Measurements from ENCODE around the gene C3AR1. TPM values are rescaled to one million over a fixed set of nuclear protein-coding genes. Genes with fewer than 3 reads are reported as not detected.
"Not testable (repeated sequence)": the region's sequence is repeated elsewhere in the genome, so short reads cannot be mapped to it uniquely, and the experiment has no call there.

C3AR1 gene
- total RNA-seq, 1 donor from 2014 or later: 0.08 TPM

DNA sequence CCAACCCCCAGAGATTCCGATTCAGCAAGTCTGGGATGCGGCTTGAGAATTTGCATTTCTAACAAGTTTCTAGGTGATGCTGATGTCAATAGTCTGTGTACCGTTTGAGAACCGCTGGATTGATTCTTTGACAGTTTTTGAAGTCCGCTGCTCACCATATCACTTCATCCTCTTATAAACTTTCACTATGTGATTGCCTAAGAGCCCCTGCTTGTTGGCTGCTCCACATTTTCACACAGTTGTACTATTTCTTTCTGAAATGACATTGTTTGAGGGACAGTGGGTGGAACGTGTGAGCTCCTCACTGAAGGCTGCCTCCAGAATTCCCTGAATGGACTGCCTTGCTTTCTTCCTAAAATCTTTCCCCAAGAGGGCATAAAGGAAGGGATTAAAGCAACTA lies 7.7 kb downstream of the C3AR1 start:
- no peak for DNase-seq (ENCODE audit: low read depth)

DNA sequence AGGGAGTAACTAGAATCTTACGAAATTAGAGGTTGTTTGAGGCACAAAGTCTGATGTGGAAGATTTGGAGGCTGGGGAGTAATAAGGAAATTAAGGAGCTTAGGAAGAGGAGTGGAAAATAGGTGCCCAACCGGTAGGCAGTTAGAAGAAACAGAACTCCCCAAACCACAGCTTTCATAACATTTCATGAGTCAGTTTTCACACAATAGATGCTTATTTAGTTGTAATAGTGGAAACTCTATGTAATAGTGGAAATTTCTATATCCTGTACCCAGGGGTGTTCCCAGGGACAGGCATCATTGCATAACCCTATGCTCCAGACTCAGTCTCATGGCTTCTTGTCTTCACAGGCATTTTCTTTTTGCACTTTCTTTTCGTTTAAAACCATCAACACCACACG lies 8.3 kb downstream of the C3AR1 start:
- no peak for DNase-seq (ENCODE audit: low read depth)

DNA sequence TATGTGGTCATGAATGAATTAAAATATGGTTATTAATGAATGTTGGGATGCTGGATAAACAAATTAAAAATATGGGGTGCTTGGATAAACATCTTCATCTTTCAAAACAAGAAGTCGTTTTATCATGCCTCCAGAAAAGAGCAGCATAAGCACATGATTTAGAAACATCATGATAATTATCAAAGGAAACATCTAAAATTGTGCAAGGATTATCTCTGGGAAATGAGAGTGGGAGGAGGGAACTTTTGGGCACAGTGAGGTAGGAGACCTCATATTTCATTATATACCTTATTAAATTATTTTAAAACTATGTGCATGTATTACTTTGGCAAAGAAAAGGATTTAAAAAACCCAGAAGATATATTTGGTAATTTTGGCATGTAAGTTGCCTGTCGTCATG lies 8.9 kb downstream of the C3AR1 start:
- DNase-seq (ENCODE audit: low read depth): no peak

DNA sequence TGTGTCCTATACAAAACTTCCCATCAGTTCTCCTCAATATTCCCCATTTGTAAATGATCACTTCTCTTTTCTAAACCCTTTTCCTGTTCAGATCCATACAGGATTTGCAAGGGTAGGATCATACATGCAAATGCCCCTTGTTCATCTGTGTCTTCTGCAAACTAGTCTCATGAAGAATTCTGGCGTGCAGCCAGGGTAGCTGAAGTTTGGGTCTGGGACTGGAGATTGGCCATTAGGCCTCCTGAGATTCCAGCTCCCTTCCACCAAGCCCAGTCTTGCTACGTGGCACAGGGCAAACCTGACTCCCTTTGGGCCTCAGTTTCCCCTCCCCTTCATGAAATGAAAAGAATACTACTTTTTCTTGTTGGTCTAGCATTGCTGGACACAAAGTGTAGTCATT lies 11.3 kb downstream of the C3AR1 start:
- DNase-seq (ENCODE audit: low read depth): no peak

DNA sequence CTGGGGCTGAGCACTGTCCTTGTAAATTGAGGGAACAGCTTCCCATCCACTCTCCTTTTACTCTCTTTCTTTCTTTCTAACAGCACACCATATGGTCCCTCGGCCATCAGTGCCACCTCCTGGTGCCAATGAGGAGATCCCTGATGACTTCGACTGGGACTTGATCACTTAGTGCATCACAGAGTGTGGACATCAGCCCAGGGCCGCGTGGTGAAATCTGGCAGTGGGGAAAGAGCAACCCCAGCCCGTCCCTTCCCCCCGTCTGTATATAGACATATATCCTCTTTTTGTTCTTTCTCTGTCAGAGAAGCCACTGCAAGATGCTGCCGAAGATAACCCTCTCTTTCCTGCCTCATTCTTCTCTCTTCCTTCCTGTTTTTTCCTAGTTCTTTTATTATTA lies 13.5 kb downstream of the C3AR1 start:
- DNase-seq (ENCODE audit: low read depth): no peak

DNA sequence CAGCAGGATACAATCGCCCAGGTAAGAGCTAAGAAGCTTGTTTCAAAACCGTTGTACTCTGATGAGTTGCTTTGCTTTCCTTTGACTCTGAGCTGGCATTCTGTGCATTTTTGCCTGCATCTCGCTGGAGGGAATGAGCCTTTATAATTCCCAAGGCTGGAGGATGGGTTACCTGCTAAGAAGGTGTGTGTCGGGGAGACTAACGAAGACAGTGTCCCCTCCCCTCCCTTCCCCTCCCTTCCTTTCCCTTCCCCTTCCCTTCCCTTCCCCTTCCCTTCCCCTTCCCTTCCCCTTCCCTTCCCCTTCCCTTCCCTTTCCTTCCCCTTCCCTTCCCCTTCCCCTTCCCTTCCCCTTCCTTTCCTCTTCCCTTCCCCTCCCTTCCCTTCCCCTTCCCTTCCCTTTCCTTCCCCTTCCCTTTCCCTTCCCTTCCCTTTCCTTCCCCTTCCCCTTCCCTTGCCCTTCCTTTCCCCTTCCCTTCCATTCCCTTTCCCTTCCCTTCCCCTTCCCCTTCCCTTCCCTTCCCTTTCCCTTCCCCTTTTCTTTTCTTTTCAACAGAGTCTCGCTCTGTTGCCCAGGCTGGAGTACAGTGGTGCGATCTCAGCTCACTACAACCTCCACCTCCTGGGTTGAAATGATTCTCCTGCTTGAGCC lies 15.4 kb downstream of the C3AR1 start:
- no peak for DNase-seq (ENCODE audit: low read depth)

DNA sequence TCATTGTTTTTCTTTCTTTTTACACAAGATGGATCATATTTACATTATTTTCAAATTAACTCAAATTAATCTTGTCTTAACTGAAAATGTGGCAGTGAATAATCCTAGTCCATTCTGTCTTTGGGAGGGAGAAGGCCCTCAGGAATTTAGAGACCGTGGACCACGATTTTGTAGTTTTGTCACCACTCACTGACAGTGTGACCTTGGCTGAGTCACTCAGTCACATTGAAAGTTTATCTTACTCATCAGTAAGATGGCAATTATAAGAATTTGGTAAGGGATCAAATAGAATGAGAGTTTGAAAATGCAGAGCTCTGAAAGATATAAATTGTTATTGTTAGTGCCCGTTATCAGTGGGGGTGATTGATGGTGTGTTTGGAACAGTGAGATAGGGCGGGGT lies 17.3 kb downstream of the C3AR1 start:
- no peak for DNase-seq (ENCODE audit: low read depth)

DNA sequence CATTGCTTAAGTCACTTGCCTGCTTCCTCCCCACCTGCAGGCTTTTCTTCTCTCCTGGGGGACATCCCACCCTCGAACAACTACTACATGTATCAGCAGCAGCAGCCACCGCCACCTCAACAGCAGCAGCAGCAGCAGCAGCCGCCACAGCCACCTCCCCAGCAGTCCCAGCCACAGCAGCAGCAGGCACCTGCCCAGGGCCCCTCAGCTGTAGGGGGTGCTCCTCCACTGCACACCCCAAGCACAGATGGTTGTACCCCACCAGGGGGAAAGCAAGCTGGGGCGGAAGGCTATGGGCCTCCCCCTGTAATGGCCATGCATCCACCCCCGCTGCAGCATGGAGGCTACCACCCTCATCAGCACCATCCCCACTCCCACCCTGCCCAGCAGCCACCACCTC lies 18.3 kb downstream of the C3AR1 start:
- no peak for DNase-seq (ENCODE audit: low read depth)

DNA sequence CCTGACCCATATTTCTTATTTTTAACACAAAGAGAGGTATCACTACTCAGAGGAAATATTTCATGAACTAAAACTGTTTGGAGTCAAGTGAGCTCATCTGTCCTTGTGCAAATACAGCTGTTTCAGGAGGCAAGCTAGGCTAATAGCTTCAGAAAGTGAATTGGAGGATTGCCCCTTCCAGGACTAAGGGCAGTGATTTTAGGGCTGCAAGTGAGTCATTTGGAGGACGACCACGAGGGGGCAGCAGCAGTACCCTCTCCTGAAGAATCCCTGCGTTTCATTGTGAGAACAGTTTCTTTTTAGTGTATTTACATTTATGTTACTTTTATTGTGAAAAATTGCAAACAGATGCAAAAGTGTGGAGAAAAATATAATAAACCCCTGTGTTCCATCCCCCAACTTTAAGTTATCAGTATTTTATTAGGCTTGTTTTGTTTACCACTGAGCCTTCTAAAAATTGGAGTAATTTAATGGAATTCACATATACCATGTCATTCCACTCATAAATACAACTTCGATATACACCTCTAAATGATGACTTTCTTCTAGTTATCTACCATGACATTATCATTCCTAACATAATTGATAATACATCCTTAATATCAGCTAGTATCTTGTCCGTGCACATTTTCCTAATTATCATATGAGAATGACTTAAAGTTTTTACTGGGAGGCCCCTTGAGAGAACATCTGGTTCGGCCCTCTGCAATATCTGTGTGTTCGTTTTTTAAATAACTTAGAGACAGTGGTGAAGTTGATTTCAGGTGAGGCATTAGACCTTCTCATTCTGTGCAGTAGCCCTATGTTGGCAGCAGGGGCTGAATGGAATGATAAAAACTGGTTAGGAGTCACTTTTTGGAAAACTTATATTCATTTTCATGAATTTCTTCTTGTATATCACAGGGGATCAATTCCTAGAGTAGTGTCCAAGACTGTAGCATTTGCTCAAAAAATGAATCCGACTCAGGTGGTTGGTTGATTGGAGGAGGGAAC lies 19.9 kb downstream of the C3AR1 start:
- peak; percentile 77 for DNase-seq (ENCODE audit: low read depth)

DNA sequence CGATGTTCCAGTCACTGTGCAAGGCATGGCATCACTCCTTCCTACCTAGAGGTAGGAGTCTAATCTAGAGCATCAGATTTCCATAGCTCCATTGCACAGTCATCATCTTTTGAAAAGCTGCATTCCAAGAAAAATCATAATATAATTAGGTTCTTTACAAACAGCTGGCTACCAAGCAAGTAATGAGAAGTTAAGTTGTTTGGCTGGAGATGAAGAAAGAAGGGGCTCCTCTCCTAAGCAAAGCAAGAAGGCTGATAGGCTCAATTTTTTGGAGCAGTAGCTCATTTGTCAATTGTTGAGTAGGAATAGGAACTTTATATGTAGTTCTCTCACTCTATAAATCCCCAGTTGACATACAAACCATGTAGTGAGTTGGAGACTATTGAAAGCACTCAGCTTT lies 25.4 kb downstream of the C3AR1 start:
- no peak for DNase-seq (ENCODE audit: low read depth)

DNA sequence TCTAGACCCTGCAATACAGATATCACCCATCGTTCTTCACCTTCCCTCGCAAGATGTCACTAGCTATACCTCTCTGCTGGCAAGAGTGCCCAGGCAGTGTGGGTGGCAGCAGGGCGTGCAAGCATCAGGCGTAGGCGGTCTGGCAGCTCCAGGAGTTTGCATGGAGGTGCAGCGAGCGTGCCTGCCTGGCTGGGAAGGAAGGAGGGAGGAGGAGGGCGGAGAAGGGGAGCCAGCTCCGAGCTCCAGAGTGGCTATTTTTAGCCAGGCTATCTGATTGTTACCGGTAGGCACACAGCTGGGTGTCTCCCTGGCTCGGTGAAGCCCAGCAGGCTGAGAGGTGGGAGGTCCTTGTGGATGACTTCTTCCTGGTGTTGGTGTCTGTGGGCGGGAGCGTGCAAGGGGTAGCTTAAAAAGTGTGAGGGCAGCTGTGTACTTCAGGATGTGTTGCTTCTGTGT lies 27.5 kb downstream of the C3AR1 start:
- peak; percentile 77 for DNase-seq (ENCODE audit: low read depth)

DNA sequence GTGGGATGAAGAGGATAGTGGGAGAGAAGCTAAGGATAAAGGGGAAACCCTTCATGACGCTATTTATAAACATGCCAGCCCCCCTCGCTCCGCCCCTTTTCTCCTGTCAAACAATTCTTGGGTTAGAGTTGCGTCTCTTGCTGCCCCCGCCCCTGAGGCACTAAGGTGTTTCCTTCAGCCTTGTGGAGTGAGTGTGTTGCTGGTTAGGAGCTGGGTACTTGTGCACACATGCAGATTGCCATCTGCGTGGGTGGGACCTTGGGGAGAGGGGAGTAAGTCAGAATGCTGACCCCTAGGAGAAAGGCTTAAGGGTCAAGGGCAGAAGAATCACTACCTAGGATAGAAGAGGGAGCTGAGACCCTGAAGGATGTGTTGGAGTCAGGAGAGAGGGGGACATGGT lies 28.2 kb downstream of the C3AR1 start:
- no peak for DNase-seq (ENCODE audit: low read depth)

DNA sequence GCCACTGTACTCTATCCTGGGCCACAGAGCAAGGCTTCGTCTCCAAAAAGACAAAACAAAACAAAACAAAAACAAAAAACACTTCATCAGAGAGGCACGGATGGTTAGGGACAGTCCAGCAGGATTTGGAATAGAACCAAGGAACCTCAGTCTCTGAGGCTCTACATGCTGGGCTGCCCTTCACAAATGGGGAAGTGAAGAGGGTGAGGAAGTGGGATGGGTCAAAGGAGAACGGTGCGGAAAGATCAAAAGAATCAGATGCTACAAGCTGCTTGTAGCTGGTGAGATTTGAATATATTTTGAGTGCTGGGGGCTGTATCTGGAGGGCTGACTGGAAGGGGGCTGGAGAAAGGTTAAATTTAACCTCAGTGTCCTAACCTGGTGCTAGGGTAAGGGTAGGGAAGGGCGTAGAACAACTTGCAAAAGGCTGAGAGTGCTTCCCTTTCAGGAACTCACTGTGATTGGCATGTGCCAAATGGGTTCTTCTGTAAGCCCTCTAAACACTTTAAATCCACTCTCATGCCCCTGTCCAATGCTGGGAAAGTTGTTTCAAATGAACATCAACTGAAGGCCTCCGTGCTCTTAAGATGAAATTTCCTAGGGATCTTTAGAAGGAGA lies 29.0 kb downstream of the C3AR1 start:
- DNase-seq (ENCODE audit: low read depth): no peak

DNA sequence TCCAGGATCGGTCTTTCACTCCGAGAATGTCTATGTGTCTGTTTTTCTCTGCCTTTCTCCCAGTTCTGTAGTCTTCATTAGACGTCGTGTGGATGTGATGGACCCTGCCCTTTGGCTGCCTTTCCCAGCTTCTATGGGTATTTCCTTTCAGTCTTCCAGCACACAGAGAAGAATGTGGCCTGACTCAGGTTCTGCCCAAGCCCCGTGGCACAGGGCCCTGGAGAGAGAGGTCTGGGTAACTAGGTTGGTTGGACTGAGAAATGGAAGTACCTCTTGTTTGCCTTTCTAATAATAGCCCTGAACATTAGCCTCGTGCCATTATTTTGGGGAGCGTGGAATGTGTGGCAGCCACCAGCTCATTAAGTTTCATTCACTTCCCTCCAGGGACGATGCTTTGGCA lies 29.8 kb downstream of the C3AR1 start:
- DNase-seq (ENCODE audit: low read depth): peak; percentile 64

DNA sequence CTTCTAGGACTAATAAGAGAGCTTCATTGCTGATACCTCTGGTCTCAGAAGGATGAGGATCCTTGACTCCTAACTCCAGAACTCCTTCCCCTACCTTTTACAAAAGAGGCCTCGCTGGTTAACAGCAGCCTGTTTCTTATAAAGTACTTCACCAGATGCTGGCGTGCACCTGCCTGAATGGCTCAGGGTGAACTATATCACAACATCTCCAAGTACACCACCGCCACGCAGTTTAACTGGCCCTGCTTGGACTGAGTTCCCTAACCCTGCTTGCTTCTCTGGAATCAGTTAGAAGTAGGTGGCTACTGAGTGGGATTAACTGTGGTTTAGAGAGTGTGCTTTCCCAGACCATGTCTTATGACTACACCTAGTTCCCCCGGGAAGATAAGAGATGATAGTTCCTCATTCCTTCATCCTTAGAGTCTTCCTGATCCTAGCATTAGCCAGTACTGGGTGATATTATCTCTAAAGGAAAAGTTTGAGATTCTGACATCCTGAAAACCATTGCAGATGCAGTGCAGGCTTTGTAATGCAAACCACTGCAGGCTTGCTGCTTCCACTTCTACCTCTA lies 30.6 kb downstream of the C3AR1 start:
- DNase-seq (ENCODE audit: low read depth): no peak

DNA sequence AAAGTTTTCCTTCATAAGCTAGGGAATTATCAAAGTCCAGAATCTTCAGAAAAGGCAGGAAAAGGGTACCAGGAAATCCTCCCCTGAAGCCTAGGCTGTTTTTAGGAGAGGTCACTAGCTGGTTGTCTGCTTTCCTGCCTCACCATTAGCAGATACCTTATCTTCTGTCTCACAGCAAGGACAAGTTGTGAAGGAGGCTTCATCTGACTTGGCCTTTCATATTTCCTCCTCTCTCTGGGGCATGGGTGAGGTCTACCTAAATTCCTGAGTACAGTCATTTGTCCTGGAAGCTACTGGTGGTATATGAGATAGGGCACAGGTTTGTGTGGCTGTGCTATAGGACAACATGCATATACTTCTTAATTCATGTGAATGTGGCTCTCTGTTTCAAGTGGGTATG lies 31.4 kb downstream of the C3AR1 start:
- no peak for DNase-seq (ENCODE audit: low read depth)

DNA sequence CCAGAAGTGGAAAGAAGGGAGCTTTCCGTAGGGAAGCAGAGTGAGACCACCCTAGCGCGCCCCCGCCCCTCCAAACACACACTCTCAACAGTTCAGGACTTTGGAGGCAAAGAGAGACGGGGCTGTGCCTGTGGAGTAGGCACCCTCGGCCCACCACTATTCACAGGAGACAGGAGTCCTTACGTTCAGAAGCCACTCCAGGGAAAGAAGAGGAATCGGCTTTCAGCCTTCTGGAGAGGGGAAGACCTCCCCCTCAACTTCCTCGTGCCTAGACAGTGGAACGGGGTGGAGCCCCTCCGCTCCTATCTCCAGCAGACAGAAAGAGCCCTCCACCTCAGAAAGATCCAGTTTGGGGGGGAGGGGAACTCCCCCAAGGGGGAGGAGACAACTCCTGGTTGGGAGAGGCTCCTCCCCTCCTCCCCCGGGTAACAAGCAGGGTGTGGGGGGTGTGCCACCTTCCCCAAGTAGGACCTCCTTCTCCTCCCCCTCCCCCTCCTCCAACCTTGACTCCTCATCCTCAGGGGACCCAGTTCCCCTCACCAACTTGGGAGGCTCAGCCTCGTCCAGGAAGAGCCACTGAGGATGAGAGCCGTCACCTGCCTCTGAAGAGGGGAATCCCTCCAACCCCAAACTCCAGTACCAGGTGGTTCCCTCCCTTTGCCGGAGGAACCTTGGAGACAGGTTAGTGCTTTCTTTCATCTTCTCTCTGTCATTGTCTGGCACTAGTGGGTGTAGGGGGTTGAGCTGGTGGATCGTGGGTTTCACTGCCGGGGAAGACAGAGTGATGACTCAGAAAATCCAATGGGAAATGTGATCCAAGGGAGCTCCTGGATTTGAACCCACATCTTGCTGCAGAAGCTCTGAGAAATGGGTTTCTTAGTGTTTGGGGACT lies 32.8 kb downstream of the C3AR1 start:
- DNase-seq (ENCODE audit: low read depth): peak; percentile 44

DNA sequence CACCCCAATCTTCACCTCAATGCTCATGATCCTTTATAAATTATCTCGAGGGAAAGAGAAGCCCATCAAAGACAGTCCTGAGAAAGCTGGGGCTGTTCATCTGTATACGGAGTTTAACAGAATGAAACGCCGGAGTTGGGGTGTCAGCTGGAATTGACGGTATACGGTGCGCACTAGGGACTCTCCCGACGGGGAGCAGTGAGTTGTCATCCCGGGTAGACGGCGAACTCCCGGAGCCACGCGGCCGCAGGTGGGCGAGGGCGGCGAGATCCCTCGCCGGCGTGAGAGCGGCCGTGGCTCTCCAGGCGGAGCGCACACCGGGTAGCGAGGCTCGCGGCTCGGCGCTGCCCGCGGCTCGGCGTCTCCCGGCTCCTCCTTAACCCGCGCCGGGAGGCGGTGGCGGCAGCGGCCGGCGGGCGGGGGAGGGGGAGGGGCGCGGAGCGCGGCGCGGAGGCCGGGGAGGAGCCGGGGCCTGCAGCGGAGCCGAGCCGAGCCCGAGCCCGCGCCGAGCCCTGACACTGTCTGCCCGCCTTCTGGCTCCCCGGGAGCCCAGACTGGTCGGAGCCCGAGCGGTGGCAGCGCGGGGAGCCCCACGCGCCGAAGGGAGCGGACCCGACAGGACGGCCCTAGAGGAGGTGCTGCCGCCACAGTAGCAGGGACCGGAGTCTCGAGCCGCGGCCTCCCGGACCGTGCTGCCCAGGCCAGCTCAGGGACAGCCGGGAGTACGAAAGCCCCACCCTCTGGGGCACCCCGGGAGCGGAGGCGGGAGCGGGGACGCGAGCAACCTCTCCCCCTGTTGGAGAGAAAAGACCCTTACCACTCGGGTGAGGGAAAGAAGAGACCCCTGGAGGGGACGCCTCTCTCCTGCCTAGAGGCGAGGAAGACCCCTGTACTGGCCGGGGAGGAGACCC lies 33.7 kb downstream of the C3AR1 start, which contains the start of gene FOXJ2:
TSS of gene FOXJ2 (plus strand) at position 475 of the 911 bp plus-strand sequence. CDS start 7,117 bp downstream, outside the sequence.
- DNase-seq (ENCODE audit: low read depth): peak; percentile 75

DNA sequence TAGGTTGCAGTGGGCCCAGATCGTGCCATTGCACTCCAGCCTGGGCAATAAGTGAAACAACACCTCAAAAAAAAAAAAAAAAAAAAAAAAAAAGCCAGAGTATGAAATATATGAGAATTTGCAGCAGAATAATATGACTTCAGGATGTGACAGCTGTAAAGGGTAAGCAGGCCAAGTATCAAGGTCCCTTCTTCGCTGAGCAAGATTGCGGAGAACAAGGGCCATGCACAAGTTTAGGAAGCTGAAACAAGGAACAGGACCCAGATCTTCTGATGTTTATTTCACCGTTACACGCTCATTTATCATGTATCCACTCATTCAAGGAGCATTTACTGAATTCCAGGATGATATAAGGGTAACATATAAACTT lies 34.3 kb downstream of the C3AR1 start:
- DNase-seq (ENCODE audit: low read depth): no peak

DNA sequence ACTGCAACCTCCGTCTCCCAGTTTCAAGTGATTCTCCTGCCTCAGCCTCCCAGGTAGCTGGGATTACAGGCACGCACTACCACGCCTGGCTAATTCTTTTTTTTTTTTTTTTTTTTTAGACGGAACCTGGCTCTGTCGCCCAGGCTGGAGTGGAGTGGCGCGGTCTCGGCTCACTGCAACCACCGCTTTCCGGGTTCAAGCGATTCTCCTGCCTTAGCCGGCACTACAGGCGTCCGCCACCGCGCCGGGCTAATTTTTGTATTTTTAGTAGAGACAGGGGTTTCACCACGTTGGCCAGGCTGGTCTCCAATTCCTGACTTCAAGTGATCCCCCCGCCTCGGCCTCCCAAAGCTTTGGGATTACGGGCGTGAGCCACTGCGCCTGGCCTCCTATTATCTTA lies 35.1 kb downstream of the C3AR1 start:
- DNase-seq (ENCODE audit: low read depth): not testable (repeated sequence)
